ENCODE data around the gene MAPK6. TPM values are rescaled to one million over a fixed set of nuclear protein-coding genes. Genes with fewer than 3 reads are reported as not detected.
"Not testable (repeated sequence)": the region's sequence is repeated elsewhere in the genome, so short reads cannot be mapped to it uniquely, and the experiment has no call there.

Gene MAPK6
- total RNA-seq, 1 donor from 2014 or later = 98.2 TPM

- no peak for FAIRE-seq
- H3K27me3 Mint-ChIP-seq (ENCODE audit: low read depth, unreplicated experiment) = peaks cover 2% of the 10 kb centered on the region
- H3K27ac Mint-ChIP-seq (ENCODE audit: unreplicated experiment) = no peak overlapping the region
- Histone ChIP-seq H4K20me1 (ENCODE audit: insufficient read depth, low read length) (no peaks in the 10 kb centered on the region), H3K4me1 (ENCODE audit: insufficient read depth, low read length) (peaks cover 27% of the 10 kb centered on the region), H3K27ac (ENCODE audit: low read depth, low read length) (peak overlapping the region; percentile 39), H3K79me2 (ENCODE audit: insufficient read depth, low read length) (no peaks in the 10 kb centered on the region), H3K27me3 (ENCODE audit: insufficient read depth, low read length) (no peaks in the 10 kb centered on the region), H3K9me3 (ENCODE audit: insufficient read depth, low read depth, low read length) (no peaks in the 10 kb centered on the region), H3K9ac (ENCODE audit: low read length) (no peak overlapping the region), H3K36me3 (ENCODE audit: insufficient read depth, low read length) (no peaks in the 10 kb centered on the region), H3K4me2 (ENCODE audit: low read length) (peak overlapping the region; percentile 20), H3K4me3 (ENCODE audit: insufficient read depth, low read depth, low read length) (no peak overlapping the region), H2AFZ (ENCODE audit: low read depth, low read length) (no peak overlapping the region)
- DNase-seq (ENCODE audit: low read depth) = peak; percentile 87
- TF ChIP-seq EZH2 (IDR thresholded peaks at IDR 0.05; ENCODE audit: insufficient read depth, low read length) = no peak
- no peak for TF ChIP-seq CTCF (IDR thresholded peaks at IDR 0.05; ENCODE audit: insufficient read depth, low read depth, low read length)
- no peaks in the 10 kb centered on the region for H3K9me3 Mint-ChIP-seq (ENCODE audit: unreplicated experiment)
- peaks cover 3% of the 10 kb centered on the region for H3K36me3 Mint-ChIP-seq (ENCODE audit: low read depth, unreplicated experiment)
- peaks cover 9% of the 10 kb centered on the region for H3K4me1 Mint-ChIP-seq (ENCODE audit: low read depth, unreplicated experiment)
- no peak overlapping the region for H3K4me3 Mint-ChIP-seq (ENCODE audit: unreplicated experiment)
Measured at GRCh38 chr15:52095597-52096262, 76.7 kb downstream of the MAPK6 start.

DNA sequence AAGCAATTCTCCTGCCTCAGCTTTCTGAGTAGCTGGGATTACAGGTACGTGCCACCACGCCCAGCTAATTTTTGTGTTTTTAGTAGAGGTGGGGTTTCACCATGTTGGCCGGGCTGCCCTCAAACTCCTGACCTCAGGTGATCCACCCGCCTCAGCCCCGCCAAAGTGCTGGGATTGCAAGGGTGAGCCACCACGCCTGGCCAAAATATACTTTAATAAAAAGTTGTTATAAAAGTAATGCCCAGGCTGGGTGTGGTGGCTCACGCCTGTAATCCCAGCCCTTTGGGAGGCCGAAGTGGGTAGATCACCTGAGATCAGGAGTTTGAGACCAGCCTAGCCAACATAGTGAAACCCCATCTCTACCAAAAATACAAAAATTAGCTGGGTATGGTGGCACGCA lies 77.5 kb downstream of the MAPK6 start:
- not testable (repeated sequence) for H3K4me1 Mint-ChIP-seq (ENCODE audit: low read depth, unreplicated experiment); FAIRE-seq

GRCh38 chr15:52097180-52097579 lies 78.2 kb downstream of the MAPK6 start:
- Histone ChIP-seq H3K4me1 (ENCODE audit: insufficient read depth, low read length) (peaks cover 31% of the 10 kb centered on the region), H3K4me2 (ENCODE audit: low read length) (no peak overlapping the region), H3K9ac (ENCODE audit: low read length) (no peak overlapping the region), H3K79me2 (ENCODE audit: insufficient read depth, low read length) (no peaks in the 10 kb centered on the region), H3K27ac (ENCODE audit: low read depth, low read length) (no peak overlapping the region), H3K4me3 (ENCODE audit: insufficient read depth, low read depth, low read length) (no peak overlapping the region), H3K36me3 (ENCODE audit: insufficient read depth, low read length) (no peaks in the 10 kb centered on the region), H3K27me3 (ENCODE audit: insufficient read depth, low read length) (no peaks in the 10 kb centered on the region), H3K9me3 (ENCODE audit: insufficient read depth, low read depth, low read length) (no peaks in the 10 kb centered on the region), H2AFZ (ENCODE audit: low read depth, low read length) (no peak overlapping the region), H4K20me1 (ENCODE audit: insufficient read depth, low read length) (no peaks in the 10 kb centered on the region)
- Mint-ChIP-seq H3K4me1 (ENCODE audit: low read depth, unreplicated experiment) (peaks cover 12% of the 10 kb centered on the region), H3K27me3 (ENCODE audit: low read depth, unreplicated experiment) (peaks cover 2% of the 10 kb centered on the region), H3K9me3 (ENCODE audit: unreplicated experiment) (no peaks in the 10 kb centered on the region), H3K4me3 (ENCODE audit: unreplicated experiment) (no peak overlapping the region), H3K27ac (ENCODE audit: unreplicated experiment) (peak overlapping the region; percentile 72), H3K36me3 (ENCODE audit: low read depth, unreplicated experiment) (peaks cover 3% of the 10 kb centered on the region)
- DNase-seq (ENCODE audit: low read depth) (no peak), FAIRE-seq (no peak)
- no peak for TF ChIP-seq EZH2 (IDR thresholded peaks at IDR 0.05; ENCODE audit: insufficient read depth, low read length)
- TF ChIP-seq CTCF (IDR thresholded peaks at IDR 0.05; ENCODE audit: insufficient read depth, low read depth, low read length) = no peak

More for the DNA sequence above, 77.5 kb downstream of the MAPK6 start:
- H3K27me3 Mint-ChIP-seq (ENCODE audit: low read depth, unreplicated experiment); H3K27ac Mint-ChIP-seq (ENCODE audit: unreplicated experiment); H3K9me3 Mint-ChIP-seq (ENCODE audit: unreplicated experiment); H3K4me3 ChIP-seq (ENCODE audit: insufficient read depth, low read depth, low read length); H3K4me2 ChIP-seq (ENCODE audit: low read length); H3K79me2 ChIP-seq (ENCODE audit: insufficient read depth, low read length); DNase-seq (ENCODE audit: low read depth); H3K27ac ChIP-seq (ENCODE audit: low read depth, low read length); H3K9ac ChIP-seq (ENCODE audit: low read length); H3K36me3 ChIP-seq (ENCODE audit: insufficient read depth, low read length); H4K20me1 ChIP-seq (ENCODE audit: insufficient read depth, low read length); H3K36me3 Mint-ChIP-seq (ENCODE audit: low read depth, unreplicated experiment); H2AFZ ChIP-seq (ENCODE audit: low read depth, low read length); H3K27me3 ChIP-seq (ENCODE audit: insufficient read depth, low read length); H3K9me3 ChIP-seq (ENCODE audit: insufficient read depth, low read depth, low read length); H3K4me3 Mint-ChIP-seq (ENCODE audit: unreplicated experiment): not testable (repeated sequence)
- H3K4me1 ChIP-seq (ENCODE audit: insufficient read depth, low read length) = peaks cover 27% of the 10 kb centered on the region
